H9 (cell line): ENCODE data around the gene CLEC12A. TPM values are rescaled to one million over a fixed set of nuclear protein-coding genes. Genes with fewer than 3 reads are reported as not detected.

Experiments
- DNase-seq: peaks from one replicate; pipeline ENCODE4 v3.0.0-alpha.2; 2017
- H2AFZ ChIP-seq: one replicate; pipeline ENCODE4 v1.6.1; 2013; ENCODE audit warnings: mild to moderate bottlenecking, low read length, control low read depth, moderate library complexity
- H2AK5ac ChIP-seq: 2 replicates; pipeline ENCODE4 v1.6.1; 2013; ENCODE audit warnings: low read length, control low read depth, mixed read lengths; ENCODE audit not compliant: insufficient read length
- H2BK120ac ChIP-seq: one replicate; pipeline ENCODE4 v1.6.1; 2013; ENCODE audit warnings: low read depth, mild to moderate bottlenecking, low read length, control low read depth, inconsistent platforms; ENCODE audit not compliant: poor library complexity, severe bottlenecking
- H2BK12ac ChIP-seq: 2 replicates; pipeline ENCODE4 v1.6.1; 2013; ENCODE audit warnings: low read length, control low read depth, mixed read lengths, low read depth; ENCODE audit not compliant: insufficient read length
- H2BK15ac ChIP-seq: 2 replicates; pipeline ENCODE4 v1.6.1; 2013; ENCODE audit warnings: low read depth, low read length, control low read depth
- H2BK20ac ChIP-seq: one replicate; pipeline ENCODE4 v1.6.1; 2013; ENCODE audit warnings: low read depth, mild to moderate bottlenecking, low read length, control low read depth, inconsistent platforms; ENCODE audit not compliant: poor library complexity, severe bottlenecking
- H2BK5ac ChIP-seq: 2 replicates; pipeline ENCODE4 v1.6.1; 2013; ENCODE audit warnings: low read length, control low read depth, mixed read lengths; ENCODE audit not compliant: insufficient read length
- H3K14ac ChIP-seq: 2 replicates; pipeline ENCODE4 v1.6.1; 2013; ENCODE audit warnings: low read length, control low read depth; ENCODE audit not compliant: insufficient read depth
- H3K18ac ChIP-seq: 2 replicates; pipeline ENCODE4 v1.6.1; 2013; ENCODE audit warnings: low read depth, mild to moderate bottlenecking, mixed read lengths, low read length, control low read depth; ENCODE audit not compliant: insufficient read length
- H3K23ac ChIP-seq: 2 replicates; pipeline ENCODE4 v1.6.1; 2013; ENCODE audit warnings: low read length, control low read depth, mixed read lengths, low read depth; ENCODE audit not compliant: insufficient read length
- H3K23me2 ChIP-seq: 2 replicates; pipeline ENCODE4 v1.6.1; 2013; ENCODE audit warnings: low read depth, mild to moderate bottlenecking, mixed read lengths, low read length, control low read depth; ENCODE audit not compliant: insufficient read length, poor library complexity, severe bottlenecking
- H3K27ac ChIP-seq: 2 replicates; pipeline ENCODE4 v1.5.1; 2013; ENCODE audit warnings: low read length, control low read depth, mixed read lengths, low read depth; ENCODE audit not compliant: insufficient read length
- H3K27me3 ChIP-seq: 2 replicates; pipeline ENCODE4 v1.6.1; 2013; ENCODE audit warnings: low read length, control low read depth, inconsistent platforms; ENCODE audit not compliant: insufficient read depth
- H3K4ac ChIP-seq: 2 replicates; pipeline ENCODE4 v1.6.1; 2013; ENCODE audit warnings: low read depth, mild to moderate bottlenecking, control low read depth, inconsistent platforms, low read length, moderate library complexity
- H3K4me1 ChIP-seq: 2 replicates; pipeline ENCODE4 v1.6.1; 2013; ENCODE audit warnings: low read length, control low read depth, inconsistent platforms; ENCODE audit not compliant: insufficient read depth
- H3K4me2 ChIP-seq: 2 replicates; pipeline ENCODE4 v1.6.1; 2013; ENCODE audit warnings: low read length, control low read depth, mixed read lengths; ENCODE audit not compliant: insufficient read length, insufficient read depth
- H3K56ac ChIP-seq: 2 replicates; pipeline ENCODE4 v1.6.1; 2013; ENCODE audit warnings: low read depth, mild to moderate bottlenecking, mixed read lengths, low read length, control low read depth; ENCODE audit not compliant: insufficient read length
- H3K79me1 ChIP-seq: 2 replicates; pipeline ENCODE4 v1.6.1; 2013; ENCODE audit warnings: low read depth, mild to moderate bottlenecking, moderate library complexity, low read length, control low read depth, inconsistent platforms; ENCODE audit not compliant: insufficient read depth, poor library complexity, severe bottlenecking
- H3K79me2 ChIP-seq: 2 replicates; pipeline ENCODE4 v1.6.1; 2013; ENCODE audit warnings: low read length, control low read depth, inconsistent platforms; ENCODE audit not compliant: insufficient read depth
- H3K9ac ChIP-seq: 2 replicates; pipeline ENCODE4 v1.6.1; 2013; ENCODE audit warnings: low read length, control low read depth, mixed read lengths; ENCODE audit not compliant: insufficient read length; ENCODE audit errors: extremely low read depth
- H3K9me3 ChIP-seq: one replicate; pipeline ENCODE4 v1.6.1; 2013; ENCODE audit warnings: low read depth, low read length, inconsistent platforms; ENCODE audit not compliant: control insufficient read depth
- H3T11ph ChIP-seq: one replicate; pipeline ENCODE4 v1.6.1; 2013; ENCODE audit warnings: mild to moderate bottlenecking, low read length, control low read depth, inconsistent platforms
- H4K20me1 ChIP-seq: one replicate; pipeline ENCODE4 v1.6.1; 2013; ENCODE audit not compliant: control insufficient read depth, insufficient read length, insufficient read depth
- H4K5ac ChIP-seq: 2 replicates; pipeline ENCODE4 v1.6.1; 2013; ENCODE audit warnings: low read depth, mild to moderate bottlenecking, mixed read lengths, low read length, control low read depth; ENCODE audit not compliant: insufficient read length
- H4K8ac ChIP-seq: replicated peaks from 2 replicates; pipeline ENCODE4 v1.6.1; 2013; ENCODE audit warnings: low read length, control low read depth, mixed read lengths, low read depth; ENCODE audit not compliant: insufficient read length
- H4K91ac ChIP-seq: 2 replicates; pipeline ENCODE4 v1.6.1; 2013; ENCODE audit warnings: low read depth, mild to moderate bottlenecking, moderate library complexity, mixed read lengths, low read length, control low read depth; ENCODE audit not compliant: insufficient read length
- H3K27ac Mint-ChIP-seq, 3 experiments: 2 replicates in 2 of 3; 3 replicates in 1 of 3; pipeline ENCODE4 v1.8.0; 2020 to 2021; ENCODE audit warnings: mixed read lengths in 3 of 3, mild to moderate bottlenecking in 1 of 3, moderate library complexity in 1 of 3
- H3K27me3 Mint-ChIP-seq: 2 replicates; pipeline ENCODE4 v1.8.0; 2021; ENCODE audit warnings: low read depth, mild to moderate bottlenecking, moderate library complexity, mixed read lengths
- H3K36me3 Mint-ChIP-seq, 3 experiments: 2 replicates in 2 of 3; 3 replicates in 1 of 3; pipeline ENCODE4 v1.8.0; 2020 to 2021; ENCODE audit warnings: low read depth in 3 of 3, mixed read lengths in 3 of 3; ENCODE audit not compliant: insufficient read depth in 1 of 3
- H3K4me1 Mint-ChIP-seq, 2 experiments: 2 replicates each; pipeline ENCODE4 v1.8.0; 2020; ENCODE audit warnings: mixed read lengths in 2 of 2
- H3K4me3 Mint-ChIP-seq, 2 experiments: 2 replicates in 1 of 2; 3 replicates in 1 of 2; pipeline ENCODE4 v1.8.0; 2020 to 2021; ENCODE audit warnings: mild to moderate bottlenecking in 2 of 2, mixed read lengths in 2 of 2, moderate library complexity in 1 of 2
- H3K9me3 Mint-ChIP-seq, 2 experiments: 2 replicates in 1 of 2; 3 replicates in 1 of 2; pipeline ENCODE4 v1.8.0; 2020; ENCODE audit warnings: mild to moderate bottlenecking in 2 of 2, mixed read lengths in 2 of 2, moderate library complexity in 1 of 2
- WGBS: extraction: QIAGEN DNeasy Blood & Tissue Kit; methylation state at CpG from one replicate; pipeline ENCODE4 v1.1.7; 2013; ENCODE audit warnings: missing lambda C conversion rate, low lambda C conversion rate, mixed read lengths; ENCODE audit not compliant: insufficient read length; ENCODE audit errors: extremely low coverage; 5-methylcytosine and 5-hydroxymethylcytosine counted together
- total RNA-seq: library from RNA; stranded (reverse); gene quantifications from 2 replicates; pipeline ENCODE4 v1.2.1, GENCODE V29; 2021
- TF ChIP-seq, protein P1 (sequence below): fragments of 200-600 bp; sonication (generic); conservative IDR thresholded peaks from 3 replicates; pipeline ENCODE4 v1.8.0; 2021; ENCODE audit warnings: antibody characterized with exemption, mild to moderate bottlenecking

Gene CLEC12A
- total RNA-seq, 1 experiment from 2014 or later: not detected

DNA sequence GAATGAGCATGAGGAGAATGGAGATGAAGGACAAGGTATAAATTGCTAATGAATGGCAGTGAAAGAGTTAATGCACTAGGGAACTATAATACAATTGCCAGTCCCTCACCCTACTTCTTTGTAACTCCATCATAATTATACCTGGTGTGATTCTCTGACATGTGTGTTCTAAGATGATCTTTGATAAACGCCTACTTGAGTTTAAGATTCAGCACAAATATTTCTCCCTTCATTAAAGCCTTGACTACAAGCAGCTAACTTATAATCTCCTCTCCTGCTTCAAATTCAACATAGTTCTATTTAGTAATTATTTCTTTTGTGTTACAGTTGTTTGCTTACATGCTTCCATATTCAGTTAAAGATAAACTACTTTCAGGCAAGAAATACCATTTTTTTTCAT is 29.4 kb upstream of the CLEC12A start:
- no CpG with 5 or more reads among the region's 1 CpG for WGBS
- Mint-ChIP-seq H3K9me3 (0 out of 5 replicates have a peak, but pooled peaks cover 0 to 1% of the 10 kb centered on the region in 2 experiments), H3K4me3 (no peak overlapping the region), H3K36me3 (no peaks in the 10 kb centered on the region; a peak in 1 of 7 replicates), H3K4me1 (peaks cover 3 to 5% of the 10 kb centered on the region in 2 experiments; a peak in 3 of 4 replicates), H3K27me3 (no peaks in the 10 kb centered on the region), H3K27ac (no peak overlapping the region)
- TF ChIP-seq, protein P1, sequence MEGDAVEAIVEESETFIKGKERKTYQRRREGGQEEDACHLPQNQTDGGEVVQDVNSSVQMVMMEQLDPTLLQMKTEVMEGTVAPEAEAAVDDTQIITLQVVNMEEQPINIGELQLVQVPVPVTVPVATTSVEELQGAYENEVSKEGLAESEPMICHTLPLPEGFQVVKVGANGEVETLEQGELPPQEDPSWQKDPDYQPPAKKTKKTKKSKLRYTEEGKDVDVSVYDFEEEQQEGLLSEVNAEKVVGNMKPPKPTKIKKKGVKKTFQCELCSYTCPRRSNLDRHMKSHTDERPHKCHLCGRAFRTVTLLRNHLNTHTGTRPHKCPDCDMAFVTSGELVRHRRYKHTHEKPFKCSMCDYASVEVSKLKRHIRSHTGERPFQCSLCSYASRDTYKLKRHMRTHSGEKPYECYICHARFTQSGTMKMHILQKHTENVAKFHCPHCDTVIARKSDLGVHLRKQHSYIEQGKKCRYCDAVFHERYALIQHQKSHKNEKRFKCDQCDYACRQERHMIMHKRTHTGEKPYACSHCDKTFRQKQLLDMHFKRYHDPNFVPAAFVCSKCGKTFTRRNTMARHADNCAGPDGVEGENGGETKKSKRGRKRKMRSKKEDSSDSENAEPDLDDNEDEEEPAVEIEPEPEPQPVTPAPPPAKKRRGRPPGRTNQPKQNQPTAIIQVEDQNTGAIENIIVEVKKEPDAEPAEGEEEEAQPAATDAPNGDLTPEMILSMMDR: no peak
- Histone ChIP-seq H3K79me2 (no peaks in the 10 kb centered on the region), H3K9me3 (no peaks in the 10 kb centered on the region), H3K27me3 (no peaks in the 10 kb centered on the region), H2AK5ac (no peak overlapping the region), H2BK120ac (no peak overlapping the region), H2AFZ (no peak overlapping the region), H3K23ac (no peak overlapping the region), H2BK20ac (no peak overlapping the region), H3K9ac (no peak overlapping the region), H3K4ac (no peak overlapping the region), H2BK12ac (no peak overlapping the region), H3T11ph (no peak overlapping the region), H4K5ac (no peak overlapping the region), H3K23me2 (no peaks in the 10 kb centered on the region), H4K8ac (no peak overlapping the region), H3K14ac (no peak overlapping the region), H3K56ac (no peak overlapping the region), H4K91ac (no peak overlapping the region), H3K79me1 (no peaks in the 10 kb centered on the region), H2BK15ac (no peak overlapping the region), H4K20me1 (no peaks in the 10 kb centered on the region), H3K4me1 (no peaks in the 10 kb centered on the region), H3K27ac (no peak overlapping the region), H3K18ac (no peak overlapping the region), H2BK5ac (no peak overlapping the region), H3K4me2 (no peak overlapping the region)
- DNase-seq: no peak
